A172 (cell line): ENCODE data around the gene IBTK. TPM values are rescaled to one million over a fixed set of nuclear protein-coding genes. Genes with fewer than 3 reads are reported as not detected.
A peak's percentile ranks its signal among the peaks of the same experiment; 100 is the strongest.
"Not testable (repeated sequence)": the region's sequence is repeated elsewhere in the genome, so short reads cannot be mapped to it uniquely, and the experiment has no call there.

ENCODE experiments used
- DNase-seq: peaks from one replicate; pipeline ENCODE4 v3.0.0-alpha.2; 2015; ENCODE audit warnings: low spot score
- total RNA-seq: library from RNA; depleted of rRNA; stranded (reverse); fragments of >200 nt; shearing (Covaris generic); gene quantifications from 2 replicates; pipeline ENCODE4 v1.2.3, GENCODE V29; 2014

Gene IBTK
- total RNA-seq, 1 experiment from 2014 or later = 34.0 TPM

GRCh38 chr6:82246802-82247504 is 591 bp downstream of the IBTK start:
- peak; percentile 41 for DNase-seq

GRCh38 chr6:82246370-82246769 is 1.2 kb downstream of the IBTK start:
- DNase-seq = no peak

- no peak for DNase-seq
These were observed 2.2 kb downstream of the IBTK start for GRCh38 chr6:82245376-82245775.

GRCh38 chr6:82243884-82244283 is 3.7 kb downstream of the IBTK start:
- no peak for DNase-seq

GRCh38 chr6:82240186-82240585 is 7.4 kb downstream of the IBTK start:
- no peak for DNase-seq

- no peak for DNase-seq
These were observed 7.9 kb downstream of the IBTK start for GRCh38 chr6:82239597-82239996.

- no peak for DNase-seq
These were observed 10.5 kb downstream of the IBTK start for GRCh38 chr6:82237013-82237412.

- DNase-seq = no peak
These were observed 19.8 kb downstream of the IBTK start for GRCh38 chr6:82227770-82228169.

- DNase-seq = no peak
These were observed 27.4 kb downstream of the IBTK start for GRCh38 chr6:82220167-82220566.

GRCh38 chr6:82217018-82217586 is 30.4 kb downstream of the IBTK start:
- DNase-seq = no peak

- no peak for DNase-seq
These were observed 31.0 kb downstream of the IBTK start for GRCh38 chr6:82216549-82216948.

- DNase-seq = no peak
These were observed 36.2 kb downstream of the IBTK start for GRCh38 chr6:82211326-82211725.

GRCh38 chr6:82208913-82209312 is 38.6 kb downstream of the IBTK start:
- no peak for DNase-seq

GRCh38 chr6:82205930-82206392 is 41.6 kb downstream of the IBTK start:
- DNase-seq = peak; percentile 5

GRCh38 chr6:82204020-82204419 is 43.5 kb downstream of the IBTK start:
- DNase-seq = no peak

GRCh38 chr6:82197784-82198183 is 49.8 kb downstream of the IBTK start:
- no peak for DNase-seq

- not testable (repeated sequence) for DNase-seq
These were observed 50.3 kb downstream of the IBTK start for GRCh38 chr6:82197245-82197644.

- no peak for DNase-seq
These were observed 51.4 kb downstream of the IBTK start for GRCh38 chr6:82196161-82196560.

GRCh38 chr6:82195619-82196018 is 51.9 kb downstream of the IBTK start:
- DNase-seq = no peak

GRCh38 chr6:82185948-82186535 is 61.5 kb downstream of the IBTK start:
- no peak for DNase-seq

- DNase-seq = no peak
These were observed 63.8 kb downstream of the IBTK start for GRCh38 chr6:82183642-82184282.

- no peak for DNase-seq
These were observed 64.8 kb downstream of the IBTK start for GRCh38 chr6:82182756-82183155.

- no peak for DNase-seq
These were observed 68.1 kb downstream of the IBTK start for GRCh38 chr6:82179415-82179814.
